ENCODE results near the gene SNF8.

Gene SNF8

GRCh38 chr17:48908853-48909394 lies 35.7 kb downstream of the SNF8 start:
- Mint-ChIP-seq H3K27me3 (no peaks in the 10 kb centered on the region), H3K9me3 (no peaks in the 10 kb centered on the region), H3K27ac (peak overlapping the region; percentile 83), H3K4me3 (peak overlapping the region; percentile 91), H3K36me3 (peaks cover 17% of the 10 kb centered on the region), H3K4me1 (peaks cover 57% of the 10 kb centered on the region)

DNA sequence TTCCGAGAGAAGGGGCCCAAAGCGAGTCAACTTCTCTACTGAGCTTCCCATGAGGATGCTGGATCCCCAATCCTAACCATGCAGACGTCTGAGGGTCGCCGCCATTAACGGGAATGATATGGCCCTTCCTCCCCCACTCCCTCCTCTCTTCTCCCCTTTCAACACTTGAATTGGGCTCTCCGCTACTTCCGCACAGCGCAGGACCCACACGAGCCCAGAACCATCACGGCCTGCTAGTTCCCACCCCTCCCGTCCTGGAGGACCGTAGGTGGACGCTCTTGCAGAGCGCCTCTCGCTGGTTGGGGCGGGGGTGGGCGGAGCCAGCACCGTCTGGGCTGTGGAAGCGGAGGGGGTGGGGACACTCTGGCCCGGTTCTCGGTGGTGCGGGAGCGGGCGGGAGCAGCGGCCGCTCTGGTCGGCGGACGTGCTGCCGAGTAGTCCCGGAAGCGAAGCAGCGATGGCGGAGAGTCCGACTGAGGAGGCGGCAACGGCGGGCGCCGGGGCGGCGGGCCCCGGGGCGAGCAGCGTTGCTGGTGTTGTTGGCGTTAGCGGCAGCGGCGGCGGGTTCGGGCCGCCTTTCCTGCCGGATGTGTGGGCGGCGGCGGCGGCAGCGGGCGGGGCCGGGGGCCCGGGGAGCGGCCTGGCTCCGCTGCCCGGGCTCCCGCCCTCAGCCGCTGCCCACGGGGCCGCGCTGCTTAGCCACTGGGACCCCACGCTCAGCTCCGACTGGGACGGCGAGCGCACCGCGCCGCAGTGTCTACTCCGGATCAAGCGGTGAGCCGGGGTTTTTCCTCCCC lies 36.4 kb downstream of the SNF8 start, which contains the start of gene UBE2Z:
TSS of gene UBE2Z (plus strand) at position 361 of the 797 bp plus-strand sequence. CDS start at position 458, 97 bp downstream.
- H3K4me1 Mint-ChIP-seq, result peaks cover 50% of the 10 kb centered on the region
- no peaks in the 10 kb centered on the region for H3K27me3 Mint-ChIP-seq
- H3K4me3 Mint-ChIP-seq, result peak within 1 kb of the TSS; percentile 91
- peak within 1 kb of the TSS; percentile 97 for H3K27ac Mint-ChIP-seq
- peaks cover 13% of the 10 kb centered on the region for H3K36me3 Mint-ChIP-seq
- H3K9me3 Mint-ChIP-seq, result no peaks in the 10 kb centered on the region

DNA sequence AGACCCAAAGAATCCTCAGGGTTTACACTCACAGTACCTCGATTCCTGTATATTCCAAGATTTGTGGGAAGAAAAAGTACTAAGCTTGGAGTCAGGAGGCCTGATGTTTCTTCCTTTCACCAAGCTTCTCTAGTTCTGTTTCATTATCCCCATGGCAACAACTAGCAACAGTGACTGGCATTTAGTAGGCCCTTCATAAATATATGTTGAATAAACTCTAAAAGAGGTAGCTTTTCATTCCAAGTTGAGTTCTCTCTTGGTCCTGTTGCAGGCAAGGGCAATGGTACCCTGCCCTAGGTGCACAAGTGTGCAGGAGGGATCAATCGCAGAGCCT lies 37.0 kb downstream of the SNF8 start:
- Mint-ChIP-seq H3K36me3 (peaks cover 13% of the 10 kb centered on the region), H3K4me3 (peak overlapping the region; percentile 91), H3K27me3 (no peaks in the 10 kb centered on the region), H3K9me3 (no peaks in the 10 kb centered on the region), H3K27ac (peak overlapping the region; percentile 97), H3K4me1 (peaks cover 45% of the 10 kb centered on the region)

- Mint-ChIP-seq H3K27ac (no peak overlapping the region), H3K36me3 (peaks cover 10% of the 10 kb centered on the region), H3K4me3 (no peak overlapping the region), H3K27me3 (no peaks in the 10 kb centered on the region), H3K9me3 (no peaks in the 10 kb centered on the region), H3K4me1 (peaks cover 29% of the 10 kb centered on the region)
Observed at GRCh38 chr17:48905987-48906515, 38.6 kb downstream of the SNF8 start.

GRCh38 chr17:48904428-48904827 lies 40.2 kb downstream of the SNF8 start:
- no peak overlapping the region for H3K4me3 Mint-ChIP-seq
- H3K9me3 Mint-ChIP-seq, result no peaks in the 10 kb centered on the region
- no peak overlapping the region for H3K27ac Mint-ChIP-seq
- H3K4me1 Mint-ChIP-seq, result peaks cover 12% of the 10 kb centered on the region
- no peaks in the 10 kb centered on the region for H3K27me3 Mint-ChIP-seq
- H3K36me3 Mint-ChIP-seq, result no peaks in the 10 kb centered on the region

DNA sequence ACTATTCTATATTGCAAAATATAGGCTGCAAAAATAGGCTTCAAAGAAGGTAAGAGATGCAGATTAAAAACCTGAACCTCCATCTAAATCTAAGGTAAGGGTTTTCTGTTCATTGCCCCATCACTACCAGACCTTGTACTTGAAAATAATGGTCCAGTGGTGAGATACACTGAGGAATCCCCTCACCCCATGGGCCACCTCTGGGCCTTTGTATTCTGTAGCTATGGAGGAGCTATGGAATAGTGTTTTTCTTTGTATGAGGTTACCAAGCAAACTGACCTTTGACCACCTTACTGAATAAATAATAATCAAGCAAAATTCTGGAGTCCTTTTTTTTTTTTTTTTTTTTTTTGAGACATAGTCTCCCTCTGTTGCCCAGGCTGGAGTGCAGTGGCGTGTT lies 41.2 kb downstream of the SNF8 start:
- Mint-ChIP-seq H3K36me3 (no peaks in the 10 kb centered on the region), H3K9me3 (no peaks in the 10 kb centered on the region), H3K4me1 (peaks cover 8% of the 10 kb centered on the region), H3K4me3 (no peak overlapping the region), H3K27ac (no peak overlapping the region), H3K27me3 (no peaks in the 10 kb centered on the region)

DNA sequence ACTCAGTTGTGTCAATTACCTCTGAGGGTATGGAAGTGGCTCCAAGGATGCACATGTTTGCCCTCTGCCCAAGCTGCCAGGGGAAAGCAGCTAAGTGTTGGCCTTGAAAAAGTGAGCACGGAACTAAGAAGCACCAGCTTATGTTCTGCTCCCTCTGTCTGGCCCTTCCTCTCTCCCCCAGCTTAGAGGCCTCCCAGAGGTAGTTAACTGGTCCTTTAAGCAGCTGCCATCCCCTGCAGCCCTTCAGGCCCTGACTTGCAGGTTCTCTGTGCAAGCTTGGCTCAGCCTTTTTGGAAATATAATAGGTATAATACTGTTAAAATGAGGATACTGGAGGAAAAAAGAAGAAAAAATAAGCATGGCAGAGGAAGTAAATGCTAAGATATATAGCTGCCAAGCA lies 43.4 kb downstream of the SNF8 start:
- H3K9me3 Mint-ChIP-seq, result no peaks in the 10 kb centered on the region
- H3K4me3 Mint-ChIP-seq, result no peak overlapping the region

DNA sequence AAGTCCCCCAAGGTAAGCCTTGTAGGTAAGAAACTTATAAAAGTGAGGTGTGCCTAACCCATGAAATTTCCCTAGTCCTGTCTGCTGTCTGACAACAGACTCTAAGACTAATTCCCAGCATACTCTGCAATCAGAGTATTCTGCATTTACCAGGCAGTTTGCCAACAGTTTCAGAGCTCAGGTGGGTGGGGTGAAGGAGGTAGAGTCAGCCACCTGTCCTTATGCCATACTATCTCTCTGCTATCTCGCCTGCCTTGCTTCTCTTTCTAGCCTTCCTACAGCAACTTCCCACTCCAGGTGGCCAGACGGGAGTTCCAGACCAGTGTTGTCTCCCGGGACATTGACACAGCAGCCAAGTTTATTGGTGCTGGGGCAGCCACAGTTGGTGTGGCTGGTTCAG lies 49.8 kb downstream of the SNF8 start:
- Mint-ChIP-seq H3K27me3 (no peaks in the 10 kb centered on the region), H3K27ac (no peak overlapping the region), H3K4me1 (peaks cover 17% of the 10 kb centered on the region), H3K36me3 (peaks cover 12% of the 10 kb centered on the region), H3K4me3 (no peak overlapping the region), H3K9me3 (no peaks in the 10 kb centered on the region)

More for the DNA sequence above, 43.4 kb downstream of the SNF8 start:
- no peaks in the 10 kb centered on the region for H3K4me1 Mint-ChIP-seq
- no peaks in the 10 kb centered on the region for H3K27me3 Mint-ChIP-seq
- H3K27ac Mint-ChIP-seq, result no peak overlapping the region
- H3K36me3 Mint-ChIP-seq, result peaks cover 6% of the 10 kb centered on the region

DNA sequence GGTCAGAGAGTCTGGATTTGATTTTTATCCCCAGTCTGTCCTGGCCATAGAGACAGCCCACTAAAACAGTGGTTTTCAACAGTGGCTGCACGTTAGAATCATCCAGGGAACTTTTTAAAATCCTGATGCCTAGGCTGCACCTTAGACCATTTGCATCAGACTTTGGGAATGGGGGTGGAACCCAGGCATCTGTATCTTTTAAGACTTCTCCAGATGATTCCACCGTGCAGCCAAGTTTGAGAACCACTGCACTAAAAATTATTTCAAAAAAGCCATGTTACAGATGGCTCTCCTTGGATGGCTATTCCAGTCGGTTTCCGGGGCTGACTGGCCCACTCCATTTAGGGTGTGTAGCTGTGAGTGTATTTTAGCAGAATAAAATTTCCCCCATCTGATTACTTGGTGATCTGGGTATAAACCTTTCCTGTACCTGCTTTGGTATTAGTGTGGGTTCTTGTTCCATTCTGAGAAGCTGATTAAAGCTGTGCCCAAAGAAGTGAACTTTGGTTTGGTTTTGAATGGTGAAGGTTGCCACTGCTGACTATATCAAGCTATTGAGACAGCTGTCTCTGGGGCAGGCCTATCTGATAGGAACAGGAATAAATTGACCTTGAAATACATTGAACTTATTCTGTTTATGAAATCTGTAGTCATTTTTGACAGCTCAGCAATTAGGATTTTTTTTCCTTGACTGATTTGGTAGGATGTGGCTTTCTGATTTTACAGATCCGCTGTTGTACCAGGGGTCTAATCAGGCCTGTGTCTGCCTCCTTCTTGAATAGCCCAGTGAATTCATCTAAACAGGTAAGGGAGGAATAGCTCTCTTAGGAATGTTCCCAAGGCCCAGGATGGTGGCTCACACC lies 50.8 kb downstream of the SNF8 start:
- Mint-ChIP-seq H3K4me3 (peak overlapping the region; percentile 96), H3K9me3 (no peaks in the 10 kb centered on the region), H3K36me3 (peaks cover 12% of the 10 kb centered on the region), H3K27ac (peak overlapping the region; percentile 96), H3K4me1 (peaks cover 17% of the 10 kb centered on the region), H3K27me3 (no peaks in the 10 kb centered on the region)

DNA sequence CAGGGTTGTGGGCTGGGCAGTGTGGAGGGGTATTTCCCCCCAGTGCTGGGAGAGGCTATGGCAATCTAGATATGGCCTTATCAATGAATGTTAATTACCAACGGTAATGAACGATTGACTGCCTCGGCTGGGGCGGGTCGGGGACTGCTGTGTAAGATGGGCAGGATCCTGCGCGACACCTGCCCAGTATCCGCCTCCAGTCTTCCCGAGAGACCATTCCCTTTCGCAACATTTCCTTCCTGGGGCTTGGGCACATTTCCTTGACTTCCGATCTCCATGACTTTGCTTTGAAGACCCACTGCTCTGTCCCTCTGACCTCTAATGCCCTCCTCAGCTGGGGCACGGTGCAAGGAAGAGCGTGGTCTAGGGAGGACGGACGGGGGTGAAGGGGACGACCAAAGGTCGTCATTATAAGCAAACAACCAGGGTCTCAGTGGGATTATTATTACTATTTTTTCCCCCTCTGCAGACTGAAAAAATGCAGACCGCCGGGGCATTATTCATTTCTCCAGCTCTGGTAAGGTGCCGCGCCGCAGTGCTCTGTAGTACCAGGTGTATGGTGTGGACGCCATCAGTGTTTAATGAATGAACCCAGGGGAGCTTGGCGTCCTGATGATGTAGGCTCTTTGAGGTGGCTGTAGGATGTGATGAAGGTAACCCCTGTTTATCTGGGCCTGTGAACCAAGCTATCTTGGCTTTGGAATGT lies 51.5 kb downstream of the SNF8 start:
- Mint-ChIP-seq H3K4me1 (peaks cover 17% of the 10 kb centered on the region), H3K27me3 (no peaks in the 10 kb centered on the region), H3K36me3 (peaks cover 10% of the 10 kb centered on the region), H3K9me3 (no peaks in the 10 kb centered on the region), H3K27ac (peak overlapping the region; percentile 96), H3K4me3 (peak overlapping the region; percentile 96)

- Mint-ChIP-seq H3K4me1 (peaks cover 11% of the 10 kb centered on the region), H3K36me3 (peaks cover 1% of the 10 kb centered on the region), H3K27ac (no peak overlapping the region), H3K27me3 (no peaks in the 10 kb centered on the region), H3K9me3 (no peaks in the 10 kb centered on the region), H3K4me3 (peak overlapping the region; percentile 13)
Observed at GRCh38 chr17:48890086-48890485, 54.6 kb downstream of the SNF8 start.

GRCh38 chr17:48883171-48883570 lies 61.5 kb downstream of the SNF8 start:
- Mint-ChIP-seq H3K4me1 (peaks cover 5% of the 10 kb centered on the region), H3K27ac (no peak overlapping the region), H3K9me3 (no peaks in the 10 kb centered on the region), H3K36me3 (no peaks in the 10 kb centered on the region), H3K4me3 (no peak overlapping the region), H3K27me3 (no peaks in the 10 kb centered on the region)

- Mint-ChIP-seq H3K27ac (no peak overlapping the region), H3K27me3 (no peaks in the 10 kb centered on the region), H3K4me1 (peaks cover 5% of the 10 kb centered on the region), H3K36me3 (no peaks in the 10 kb centered on the region), H3K9me3 (no peaks in the 10 kb centered on the region), H3K4me3 (no peak overlapping the region)
Observed at GRCh38 chr17:48882272-48882671, 62.4 kb downstream of the SNF8 start.

All from activated naive CD4-positive, alpha-beta T cell treated with anti-CD3 and anti-CD28 coated beads, Interleukin-2, amount 50 U/mL, for 24 hours (primary cell).